HG03571 (cell line): ENCODE results near the gene IPO9.

Source experiments
- ATAC-seq: cut with Tn5 transposase; IDR thresholded peaks from one replicate; pipeline ENCODE4 v1.9.1; 2021; ENCODE audit not compliant: unreplicated experiment

IPO9 gene

GRCh38 chr1:201828820-201829774 is at the start of gene IPO9:
TSS of gene IPO9 (plus strand) at chr1:201829157. CDS start at chr1:201829210, 53 bp downstream.
- peak; percentile 81 for ATAC-seq

- no peak for ATAC-seq
Observed at GRCh38 chr1:201779351-201779880, 49.5 kb upstream of the IPO9 start.

- ATAC-seq = no peak
Observed at GRCh38 chr1:201780952-201781351, 48.0 kb upstream of the IPO9 start.

GRCh38 chr1:201781437-201781836 is 47.5 kb upstream of the IPO9 start:
- ATAC-seq = no peak

- no peak for ATAC-seq
Observed at GRCh38 chr1:201782353-201782752, 46.6 kb upstream of the IPO9 start.

GRCh38 chr1:201783058-201783457 is 45.9 kb upstream of the IPO9 start:
- no peak for ATAC-seq

GRCh38 chr1:201783572-201783971 is 45.4 kb upstream of the IPO9 start:
- ATAC-seq = no peak

- ATAC-seq = no peak
Observed at GRCh38 chr1:201785291-201785690, 43.7 kb upstream of the IPO9 start.

- no peak for ATAC-seq
Observed at GRCh38 chr1:201786824-201787223, 42.1 kb upstream of the IPO9 start.

GRCh38 chr1:201788296-201788695 is 40.7 kb upstream of the IPO9 start:
- ATAC-seq = no peak

GRCh38 chr1:201789245-201789644 is 39.7 kb upstream of the IPO9 start:
- no peak for ATAC-seq

- no peak for ATAC-seq
Observed at GRCh38 chr1:201790261-201790660, 38.7 kb upstream of the IPO9 start.

GRCh38 chr1:201791051-201791778 is 37.7 kb upstream of the IPO9 start:
- no peak for ATAC-seq

GRCh38 chr1:201791779-201792173 is 37.2 kb upstream of the IPO9 start:
- no peak for ATAC-seq

GRCh38 chr1:201792534-201793305 is 36.2 kb upstream of the IPO9 start:
- no peak for ATAC-seq

GRCh38 chr1:201793306-201793925 is 35.5 kb upstream of the IPO9 start:
- ATAC-seq = no peak

GRCh38 chr1:201795066-201795465 is 33.9 kb upstream of the IPO9 start:
- no peak for ATAC-seq

- ATAC-seq = no peak
Observed at GRCh38 chr1:201800246-201800645, 28.7 kb upstream of the IPO9 start.

GRCh38 chr1:201806801-201807200 is 22.2 kb upstream of the IPO9 start:
- ATAC-seq = no peak

GRCh38 chr1:201807958-201808632 is 20.9 kb upstream of the IPO9 start:
- ATAC-seq = no peak
